Measurements from ENCODE around the gene ZNF814.
"Not testable (repeated sequence)": the region's sequence is repeated elsewhere in the genome, so short reads cannot be mapped to it uniquely, and the experiment has no call there.

The ZNF814 gene

GRCh38 chr19:57817976-57818375 is 70.9 kb downstream of the ZNF814 start:
- DNase-seq (ENCODE audit: low read depth in 2 of 2): no peak

DNA sequence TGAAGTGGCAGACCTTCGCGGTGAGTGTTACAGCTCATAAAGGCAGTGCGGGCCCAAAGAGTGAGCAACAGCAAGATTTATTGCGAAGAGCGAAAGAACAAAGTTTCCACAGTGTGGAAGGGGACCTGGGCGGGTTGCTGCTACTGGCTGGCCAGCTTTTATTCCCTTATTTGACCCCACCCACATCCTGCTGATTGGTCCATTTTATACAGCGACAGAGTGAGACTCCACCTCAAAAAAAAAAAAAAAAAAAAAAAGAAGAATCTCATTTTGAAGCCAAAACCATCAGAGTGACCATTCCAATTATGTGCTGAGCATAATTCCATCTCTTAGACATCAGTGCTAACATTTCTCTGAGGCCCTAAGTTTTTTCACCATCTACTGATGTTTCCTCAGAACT is 72.2 kb downstream of the ZNF814 start:
- DNase-seq (ENCODE audit: low read depth in 2 of 2): no peak

- no peak for DNase-seq (ENCODE audit: low read depth in 2 of 2)
Measured at GRCh38 chr19:57815247-57816075, 73.4 kb downstream of the ZNF814 start.

DNA sequence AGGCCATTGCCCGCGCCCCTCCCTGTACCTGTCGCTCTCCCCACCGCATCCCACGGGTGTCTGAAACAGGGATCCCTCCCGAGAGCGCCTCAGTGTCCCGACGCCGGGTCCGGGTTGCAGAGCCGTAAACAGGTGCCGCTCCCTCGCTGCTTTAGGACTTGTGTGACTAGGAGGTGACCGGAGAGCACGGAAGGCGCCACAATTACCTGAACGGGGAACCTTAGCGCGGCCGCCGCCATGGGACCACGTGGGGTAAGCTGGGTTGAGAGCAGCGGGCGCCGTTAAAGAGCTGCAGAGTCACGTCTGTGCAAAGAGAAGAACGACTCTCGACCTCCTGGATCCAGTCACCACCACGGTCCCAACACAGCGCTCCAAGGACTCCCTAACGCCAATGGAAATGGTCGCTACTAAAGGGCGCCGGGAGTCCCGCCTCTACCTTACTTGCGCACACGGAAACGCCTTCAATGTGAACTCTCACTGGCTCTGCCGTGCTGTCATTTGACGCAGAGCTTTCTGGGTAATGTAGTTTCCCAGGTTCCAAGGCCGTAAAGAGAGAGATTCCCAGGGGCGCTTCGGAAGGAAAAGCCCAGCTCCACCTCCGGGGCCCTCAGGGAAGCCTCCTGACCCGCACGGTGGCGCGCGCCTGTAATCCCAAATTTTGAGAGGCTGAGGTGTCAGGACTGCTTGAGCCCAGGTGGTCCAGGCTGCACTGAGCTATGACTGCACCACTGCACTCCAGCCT is 74.2 kb downstream of the ZNF814 start, which contains the start of gene ZNF552:
ZNF552 (minus strand) TSS at position 409 of the 742 bp plus-strand sequence; CDS start at position 239, 170 bp downstream.
- peak; percentile 46 to 49 for DNase-seq (ENCODE audit: low read depth in 2 of 2)

GRCh38 chr19:57813919-57814504 is 74.8 kb downstream of the ZNF814 start:
- no peak for DNase-seq (ENCODE audit: low read depth in 2 of 2)

DNA sequence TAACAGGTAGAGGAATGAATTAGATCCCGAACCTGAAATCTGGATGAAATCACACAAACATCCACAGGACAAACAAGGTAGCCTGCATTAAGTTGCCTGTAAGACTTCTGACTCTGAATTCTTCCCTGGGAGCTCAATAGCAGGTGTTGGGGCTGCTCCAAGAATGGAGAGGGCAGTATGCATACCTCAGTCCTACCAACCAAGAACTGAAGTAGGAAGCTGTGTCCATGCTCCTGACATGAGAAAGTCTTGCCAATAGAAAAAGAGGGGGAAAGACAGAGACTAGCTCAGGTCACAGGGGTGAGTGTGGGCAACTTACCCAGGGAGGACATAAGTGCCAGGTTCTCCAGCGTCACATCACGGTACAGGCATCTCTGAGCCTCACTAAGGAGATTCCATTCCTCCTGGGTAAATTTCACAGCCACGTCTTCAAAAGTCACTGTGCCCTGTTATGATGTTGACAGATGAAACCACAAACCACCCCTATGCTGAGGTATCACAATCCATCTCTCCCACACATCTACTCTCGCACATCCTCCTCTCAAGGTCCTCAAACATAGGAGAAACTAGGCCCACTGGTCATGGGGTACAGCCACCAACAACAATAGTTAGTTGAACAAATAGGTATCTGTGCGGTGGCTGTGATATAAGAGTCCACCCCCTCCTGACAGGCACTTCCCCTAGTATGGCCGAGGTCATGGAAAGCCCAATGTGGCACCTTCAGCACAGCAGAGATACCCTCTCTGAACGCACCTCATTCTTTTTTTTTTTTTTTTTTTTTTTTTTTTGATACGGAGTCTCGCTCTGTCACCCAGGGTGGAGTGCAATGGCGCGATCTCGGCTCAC is 75.6 kb downstream of the ZNF814 start:
- DNase-seq (ENCODE audit: low read depth in 2 of 2): not testable (repeated sequence)

DNA sequence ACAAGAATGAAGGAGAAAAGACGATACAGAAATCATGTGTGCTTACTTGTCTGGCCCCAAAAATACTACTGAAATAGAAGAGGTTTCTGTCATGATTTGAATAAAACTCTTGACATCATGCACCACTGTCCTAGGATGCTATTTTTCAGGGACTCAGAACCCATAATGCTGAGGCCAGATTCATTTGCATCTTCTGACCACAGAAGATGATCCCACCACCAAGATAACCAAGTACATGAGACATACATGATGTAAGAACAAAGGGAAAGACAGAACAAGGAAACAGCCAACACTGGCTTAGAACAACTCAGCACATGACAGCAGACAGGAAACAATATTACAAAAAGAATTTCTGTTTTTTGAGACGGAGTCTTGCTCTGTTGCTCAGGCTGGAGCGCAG is 76.6 kb downstream of the ZNF814 start:
- no peak for DNase-seq (ENCODE audit: low read depth in 2 of 2)

DNA sequence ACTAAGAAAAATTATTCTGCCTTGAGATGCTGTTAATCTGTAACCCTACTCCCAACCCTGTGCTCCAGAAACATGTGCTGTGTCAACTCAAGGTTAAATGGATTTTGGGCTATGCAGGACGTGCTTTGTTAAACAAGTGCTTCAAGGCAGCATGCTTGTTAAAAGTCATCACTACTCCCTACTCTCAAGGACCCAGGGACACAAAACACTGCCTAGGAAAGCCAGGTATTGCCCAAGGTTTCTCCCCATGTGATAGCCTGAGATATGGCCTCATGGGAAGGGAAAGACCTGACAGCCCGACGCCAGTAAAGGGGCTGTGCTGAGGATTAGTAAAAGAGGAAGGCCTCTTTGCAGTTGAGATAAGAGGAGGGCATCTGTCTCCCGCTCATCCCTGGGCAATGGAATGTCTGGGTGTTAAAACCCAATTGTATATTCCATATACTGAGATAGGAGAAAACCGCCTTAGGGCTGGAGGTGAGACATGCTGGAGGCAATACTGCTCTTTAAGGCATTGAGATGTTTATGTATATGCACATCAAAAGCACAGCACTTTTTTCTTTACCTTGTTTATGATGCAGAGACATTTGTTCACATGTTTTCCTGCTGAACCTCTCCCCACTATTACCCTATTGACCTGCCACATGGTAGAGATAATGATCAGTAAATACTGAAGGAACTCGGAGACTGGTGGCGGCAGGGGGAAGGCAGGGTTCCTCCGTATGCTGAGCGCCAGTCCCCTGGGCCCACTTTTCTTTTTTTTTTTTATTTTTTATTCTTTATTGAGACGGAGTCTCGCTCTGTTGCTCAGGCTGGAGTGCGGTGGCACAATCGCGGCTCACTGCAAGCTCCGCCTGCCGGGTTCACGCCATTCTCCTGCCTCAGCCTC is 78.2 kb downstream of the ZNF814 start:
- not testable (repeated sequence) for DNase-seq (ENCODE audit: low read depth in 2 of 2)

- no peak for DNase-seq (ENCODE audit: low read depth in 2 of 2)
Measured at GRCh38 chr19:57807541-57807940, 81.3 kb downstream of the ZNF814 start.

DNA sequence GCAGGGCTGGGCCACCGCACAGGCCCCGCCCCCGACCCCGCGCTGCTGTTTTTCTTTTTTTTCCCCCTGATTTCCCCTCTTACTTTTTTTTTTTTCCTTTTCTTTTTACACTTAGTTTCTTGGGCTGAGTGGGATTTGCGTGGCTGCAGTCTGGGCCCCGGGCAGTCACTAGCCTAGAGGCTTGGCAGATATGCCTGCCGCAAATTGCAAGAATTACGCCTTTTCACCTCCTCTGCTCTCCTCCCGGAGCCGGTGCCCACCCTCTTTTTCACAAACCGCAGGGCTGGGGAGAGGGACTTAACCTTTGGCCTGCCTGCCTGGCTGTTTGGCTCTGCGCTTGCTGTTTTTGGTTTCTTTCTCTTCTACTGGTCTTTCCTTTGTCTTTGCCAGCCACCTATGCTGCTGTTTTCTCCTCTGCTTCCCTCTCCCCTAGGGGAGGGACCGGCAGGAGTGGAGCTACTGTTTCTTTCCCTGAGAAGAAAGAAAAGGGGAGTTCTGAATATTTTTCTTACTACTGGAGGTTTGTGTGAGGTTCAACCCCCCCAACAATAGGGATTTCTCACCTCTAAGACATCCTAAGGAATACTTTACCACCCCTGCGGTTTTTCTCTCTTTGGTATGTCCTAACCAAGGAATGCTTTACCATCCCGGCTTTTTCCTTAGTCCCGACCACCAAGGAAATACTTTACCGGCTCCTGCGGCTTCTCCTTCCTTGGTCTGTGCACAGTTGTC is 85.1 kb downstream of the ZNF814 start:
- DNase-seq (ENCODE audit: low read depth in 2 of 2): no peak

GRCh38 chr19:57803265-57803593 is 85.6 kb downstream of the ZNF814 start:
- DNase-seq (ENCODE audit: low read depth in 2 of 2): no peak

DNA sequence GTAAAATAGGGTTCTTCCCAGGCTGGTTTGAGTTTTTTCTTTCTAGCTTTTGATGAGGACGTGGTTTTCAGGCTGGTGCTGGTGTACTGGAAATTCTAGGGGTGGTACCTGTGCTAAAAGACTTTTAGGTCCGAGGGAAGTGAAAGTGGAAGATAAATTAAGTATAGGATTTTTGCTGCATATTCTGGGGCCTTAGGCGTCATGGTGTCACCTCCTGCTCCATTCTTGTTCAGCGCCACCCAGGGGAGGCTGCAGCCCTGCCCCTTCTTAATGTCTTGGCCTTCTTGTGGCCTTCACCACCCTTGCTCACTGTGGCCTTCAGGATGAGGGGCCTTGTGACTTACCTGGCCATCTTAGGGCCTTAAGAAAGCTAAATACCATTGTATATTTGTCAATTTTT is 86.6 kb downstream of the ZNF814 start:
- DNase-seq (ENCODE audit: low read depth in 2 of 2): no peak

DNA sequence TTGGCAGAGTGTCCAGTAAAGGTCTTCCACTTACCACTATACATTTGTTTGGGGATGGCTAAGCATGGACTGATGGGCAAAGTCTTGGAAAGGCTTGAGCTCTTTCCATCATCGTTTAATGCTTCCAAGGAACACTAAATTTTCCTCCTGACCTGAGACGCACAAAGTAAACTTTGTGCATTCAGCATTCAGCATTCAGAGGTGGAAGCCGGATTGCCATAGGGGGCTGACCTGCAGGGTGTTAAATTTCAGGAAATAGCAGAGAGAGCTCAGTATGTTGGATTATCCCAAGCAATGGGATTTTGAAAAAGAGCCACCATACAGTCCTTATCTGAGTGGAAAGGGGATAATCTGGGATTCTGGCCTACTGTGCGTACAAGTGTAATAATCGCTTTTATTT is 88.1 kb downstream of the ZNF814 start:
- DNase-seq (ENCODE audit: low read depth in 2 of 2): no peak
